ENCODE results near the gene NIBAN1.

GRCh38 chr1:184974837-184975115 is 468 bp upstream of the NIBAN1 start:
- TF ChIP-seq CTCF (conservative IDR thresholded peaks at IDR 0.05) (no peak), ZFX (IDR thresholded peaks at IDR 0.05) (no peak)

All from C4-2B (cell line).